ENCODE measurements around the gene ANKRD6. TPM values are rescaled to one million over a fixed set of nuclear protein-coding genes. Genes with fewer than 3 reads are reported as not detected.

ANKRD6 gene
- total RNA-seq, 1 experiment from 2014 or later = 2.4 TPM

DNA sequence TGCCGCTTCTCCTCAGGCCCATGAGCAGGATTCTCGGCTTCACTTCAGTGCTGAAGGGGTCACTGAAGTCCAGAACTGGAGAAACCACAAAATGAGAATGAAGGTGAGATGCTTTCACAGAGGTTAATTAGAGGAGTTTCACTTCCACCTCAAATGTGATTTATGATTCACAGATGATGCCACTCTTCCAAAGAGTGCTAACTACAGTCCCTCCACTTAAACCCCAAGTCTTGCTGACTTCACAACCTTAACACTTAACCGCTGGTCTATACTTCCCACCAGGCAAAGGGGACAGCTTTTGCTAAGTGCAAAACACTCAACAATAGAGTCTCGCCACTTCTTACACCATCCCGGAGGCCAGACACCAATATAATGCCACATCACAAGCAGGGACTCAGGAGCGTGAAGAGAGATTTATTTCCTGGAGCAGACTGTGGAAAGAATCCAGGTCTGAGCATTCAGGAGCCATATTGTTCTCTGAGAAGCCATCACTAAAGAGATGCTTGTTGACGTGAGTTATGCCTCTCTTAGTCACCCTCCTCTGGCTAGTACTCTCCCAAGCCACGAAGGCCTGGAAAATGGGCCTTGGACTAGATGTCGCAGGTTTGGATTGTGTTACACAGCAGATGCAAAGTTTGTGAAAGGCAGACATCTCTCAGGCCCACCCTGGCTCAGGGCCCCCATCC lies 45.3 kb upstream of the ANKRD6 start:
- intact Hi-C loops (cut with micrococcal nuclease; ENCODE audit: unreplicated experiment) = no loop called here
- ChIA-PET POLR2A (no interaction called here), CTCF (no interaction called here)
- Histone ChIP-seq H3K9me3 (ENCODE audit: control insufficient read depth, insufficient read depth, low read depth, low read length) (no peaks in the 10 kb centered on the region), H3K4me3 (ENCODE audit: low read depth in 2 of 2, low read length in 2 of 2) (no peak overlapping the region), H3K27ac (ENCODE audit: low read length) (no peak overlapping the region), H3K36me3 (ENCODE audit: control insufficient read depth, insufficient read depth, low read length) (no peaks in the 10 kb centered on the region), H3K27me3 (ENCODE audit: control insufficient read depth, insufficient read depth, low read length) (no peaks in the 10 kb centered on the region), H3K4me1 (ENCODE audit: control insufficient read depth, insufficient read depth, low read length) (no peaks in the 10 kb centered on the region)
- in situ Hi-C loops (cut with HindIII; ENCODE audit: low pct_unique_long_range_greater_than_20kb, low sequenced_read_pairs) = no loop called here
- DNase-seq (ENCODE audit: low read depth, low spot score) (no peak), ATAC-seq (no peak)
- no peak for TF ChIP-seq TCF7L2 (IDR thresholded peaks at IDR 0.05; ENCODE audit: low read depth, low read length)
- no peak for TF ChIP-seq REST (IDR thresholded peaks at IDR 0.05; ENCODE audit: insufficient read depth in 1 of 2, low read depth in 2 of 2, low read length in 1 of 2)
- TF ChIP-seq, protein P1, sequence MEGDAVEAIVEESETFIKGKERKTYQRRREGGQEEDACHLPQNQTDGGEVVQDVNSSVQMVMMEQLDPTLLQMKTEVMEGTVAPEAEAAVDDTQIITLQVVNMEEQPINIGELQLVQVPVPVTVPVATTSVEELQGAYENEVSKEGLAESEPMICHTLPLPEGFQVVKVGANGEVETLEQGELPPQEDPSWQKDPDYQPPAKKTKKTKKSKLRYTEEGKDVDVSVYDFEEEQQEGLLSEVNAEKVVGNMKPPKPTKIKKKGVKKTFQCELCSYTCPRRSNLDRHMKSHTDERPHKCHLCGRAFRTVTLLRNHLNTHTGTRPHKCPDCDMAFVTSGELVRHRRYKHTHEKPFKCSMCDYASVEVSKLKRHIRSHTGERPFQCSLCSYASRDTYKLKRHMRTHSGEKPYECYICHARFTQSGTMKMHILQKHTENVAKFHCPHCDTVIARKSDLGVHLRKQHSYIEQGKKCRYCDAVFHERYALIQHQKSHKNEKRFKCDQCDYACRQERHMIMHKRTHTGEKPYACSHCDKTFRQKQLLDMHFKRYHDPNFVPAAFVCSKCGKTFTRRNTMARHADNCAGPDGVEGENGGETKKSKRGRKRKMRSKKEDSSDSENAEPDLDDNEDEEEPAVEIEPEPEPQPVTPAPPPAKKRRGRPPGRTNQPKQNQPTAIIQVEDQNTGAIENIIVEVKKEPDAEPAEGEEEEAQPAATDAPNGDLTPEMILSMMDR (IDR thresholded peaks at IDR 0.05) = no peak
- no peak for TF ChIP-seq POLR2AphosphoS5 (IDR thresholded peaks at IDR 0.05; ENCODE audit: low read depth, low read length)
- TF ChIP-seq SIN3A (IDR thresholded peaks at IDR 0.05; ENCODE audit: borderline replicate concordance, insufficient read depth, low read depth, low read length) = no peak
- BruUV-seq (replicated peaks) = no TSS peak

DNA sequence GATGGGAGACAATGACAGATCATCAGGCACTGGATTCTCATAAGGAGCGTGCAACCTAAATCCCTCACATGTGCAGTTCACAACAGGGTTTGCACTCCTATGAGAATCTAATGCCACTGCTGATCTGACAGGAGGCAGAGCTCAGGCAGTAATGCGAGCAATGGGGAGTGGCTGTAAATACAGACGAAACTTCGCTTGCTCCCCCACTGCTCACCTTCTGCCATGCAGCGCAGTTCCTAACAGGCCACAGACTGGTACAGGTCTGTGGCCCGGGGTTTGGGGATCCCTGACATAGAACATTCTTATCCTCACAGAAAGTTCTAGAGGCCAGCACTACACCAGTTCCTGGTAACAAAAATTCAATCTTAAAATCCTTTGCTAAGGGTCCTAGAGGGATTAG lies 44.1 kb upstream of the ANKRD6 start:
- H3K27me3 ChIP-seq (ENCODE audit: control insufficient read depth, insufficient read depth, low read length) = no peaks in the 10 kb centered on the region
- ChIA-PET POLR2A (no interaction called here), CTCF (no interaction called here)
- H3K36me3 ChIP-seq (ENCODE audit: control insufficient read depth, insufficient read depth, low read length) = no peaks in the 10 kb centered on the region
- TF ChIP-seq SIN3A (IDR thresholded peaks at IDR 0.05; ENCODE audit: borderline replicate concordance, insufficient read depth, low read depth, low read length) (no peak), TCF7L2 (IDR thresholded peaks at IDR 0.05; ENCODE audit: low read depth, low read length) (no peak), REST (IDR thresholded peaks at IDR 0.05; ENCODE audit: insufficient read depth in 1 of 2, low read depth in 2 of 2, low read length in 1 of 2) (no peak), POLR2AphosphoS5 (IDR thresholded peaks at IDR 0.05; ENCODE audit: low read depth, low read length) (no peak)
- TF ChIP-seq, protein P1 (IDR thresholded peaks at IDR 0.05) = no peak
- no peak for ATAC-seq
- no peaks in the 10 kb centered on the region for H3K9me3 ChIP-seq (ENCODE audit: control insufficient read depth, insufficient read depth, low read depth, low read length)
- DNase-seq (ENCODE audit: low read depth, low spot score) = no peak
- BruUV-seq (replicated peaks) = no TSS peak
- no peak overlapping the region for H3K4me3 ChIP-seq (ENCODE audit: low read depth in 2 of 2, low read length in 2 of 2)
- intact Hi-C loops (cut with micrococcal nuclease; ENCODE audit: unreplicated experiment) (no loop called here), in situ Hi-C loops (cut with HindIII; ENCODE audit: low pct_unique_long_range_greater_than_20kb, low sequenced_read_pairs) (no loop called here)
- H3K4me1 ChIP-seq (ENCODE audit: control insufficient read depth, insufficient read depth, low read length) = no peaks in the 10 kb centered on the region
- H3K27ac ChIP-seq (ENCODE audit: low read length) = no peak overlapping the region
